HEK293 (cell line): ENCODE measurements around the gene SARS1.

Experiments used
- CTCF ChIP-seq: fragments of 450-650 bp; formaldehyde crosslinking; IDR thresholded peaks from 2 replicates; pipeline ENCODE4 v1.5.1; 2016; ENCODE audit warnings: missing biosample characterization, missing genetic modification characterization
- OSR2 ChIP-seq: fragments of 450-650 bp; formaldehyde crosslinking; IDR thresholded peaks from 2 replicates; pipeline ENCODE4 v1.5.1; 2016; ENCODE audit warnings: missing biosample characterization, missing genetic modification characterization
- SP3 ChIP-seq: fragments of 450-650 bp; formaldehyde crosslinking; IDR thresholded peaks from 2 replicates; pipeline ENCODE4 v1.5.1; 2016; ENCODE audit warnings: missing biosample characterization, missing genetic modification characterization
- ZBTB1 ChIP-seq: fragments of 450-650 bp; formaldehyde crosslinking; IDR thresholded peaks from 2 replicates; pipeline ENCODE4 v1.5.1; 2016; ENCODE audit warnings: missing biosample characterization, missing genetic modification characterization
- ZNF501 ChIP-seq: fragments of 450-650 bp; formaldehyde crosslinking; IDR thresholded peaks from 2 replicates; pipeline ENCODE4 v1.5.1; 2016; ENCODE audit warnings: missing biosample characterization, missing genetic modification characterization
- ZNF596 ChIP-seq: fragments of 450-650 bp; IDR thresholded peaks from 2 replicates; pipeline ENCODE4 v1.5.0; 2018; ENCODE audit warnings: missing biosample characterization, mild to moderate bottlenecking, missing genetic modification characterization, moderate library complexity
- ZNF660 ChIP-seq: fragments of 450-650 bp; IDR thresholded peaks from 2 replicates; pipeline ENCODE4 v1.5.1; 2018; ENCODE audit warnings: missing biosample characterization, mild to moderate bottlenecking, missing genetic modification characterization

GRCh38 chr1:109239409-109240068, 25.8 kb downstream of the SARS1 start:
- TF ChIP-seq ZNF501 (tag by site-specific recombination) (no peak; the same call in 1 of the 2 replicates), CTCF (tag by site-specific recombination) (peak; percentile 47), ZBTB1 (tag by site-specific recombination) (no peak), ZNF660 (tag by site-specific recombination) (no peak), ZNF596 (no peak), SP3 (tag by site-specific recombination) (no peak), OSR2 (tag by site-specific recombination) (no peak)
